Coronary artery (tissue), 2 donors: Measurements from ENCODE around the gene GMIP.

Source experiments
- DNase-seq: peaks from one replicate; pipeline ENCODE4 v3.0.0-alpha.2; 2017; ENCODE audit warnings: low spot score
- H3K27ac ChIP-seq, 2 donors: fragments of 200-600 bp; sonication (generic); one replicate each; pipeline ENCODE4 v1.5.1; 2016 to 2019
- H3K4me3 ChIP-seq: fragments of 200-600 bp; sonication (generic); 2 replicates; pipeline ENCODE4 v1.5.1; 2016; ENCODE audit warnings: mild to moderate bottlenecking, moderate library complexity
- CTCF ChIP-seq: fragments of 200-600 bp; sonication (generic); IDR thresholded peaks from one replicate; pipeline ENCODE4 v1.5.1; 2019; ENCODE audit warnings: antibody characterized with exemption

Gene GMIP

DNA sequence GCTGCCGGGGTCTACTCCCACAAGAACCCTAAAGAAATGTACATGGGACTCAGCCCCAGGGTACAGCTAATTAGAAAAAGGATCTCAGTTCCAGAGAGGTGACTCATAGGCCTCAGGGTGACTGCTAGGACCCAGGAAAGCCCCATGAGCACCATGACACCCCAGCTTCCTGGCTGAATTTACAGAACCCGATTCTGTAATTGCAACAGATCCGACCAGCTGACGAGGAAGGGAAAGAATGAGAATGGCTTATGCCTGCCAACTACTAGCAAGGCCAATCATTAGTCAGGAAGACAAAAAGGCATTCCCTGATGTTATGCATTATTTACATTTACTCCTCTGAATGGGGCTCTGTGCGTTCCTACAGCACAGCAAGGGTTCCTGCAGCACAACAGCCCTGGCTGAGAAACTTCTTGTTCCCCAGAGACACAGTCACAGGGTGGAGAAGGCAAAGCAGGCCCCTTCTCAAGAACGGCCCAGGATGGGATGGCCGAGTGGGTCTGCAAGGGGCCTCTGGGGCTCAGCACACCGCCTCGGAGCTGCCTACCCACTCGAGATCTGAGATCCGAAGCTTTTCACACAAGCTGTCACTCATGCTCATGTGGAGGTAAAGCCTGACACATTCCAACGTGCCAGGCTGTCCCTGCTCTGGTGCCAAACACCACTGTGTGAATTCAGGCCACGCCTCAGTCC is 52.2 kb downstream of the GMIP start:
- no peak for TF ChIP-seq CTCF
- Histone ChIP-seq H3K27ac (peak overlapping the region in 1 of 2 donors; percentile 41), H3K4me3 (no peak overlapping the region)
- DNase-seq: no peak

DNA sequence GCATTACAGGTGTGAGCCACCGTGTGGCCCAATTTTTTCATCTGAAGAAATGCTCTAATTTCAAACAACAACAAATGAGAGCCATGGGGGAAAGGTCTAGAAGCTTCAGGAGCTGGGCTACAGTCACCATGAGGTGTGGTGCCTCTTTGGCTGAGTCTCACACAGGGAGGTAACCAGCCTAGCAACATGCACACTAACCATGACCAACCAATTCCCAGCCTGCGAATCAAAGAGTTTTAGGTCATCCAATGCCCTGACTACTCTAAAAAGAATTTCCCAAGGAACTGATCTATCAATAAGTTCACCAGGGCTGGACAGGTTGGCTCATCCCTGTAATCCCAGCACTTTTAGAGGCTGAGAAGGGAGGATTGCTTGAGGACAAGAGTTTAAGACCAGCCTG is 54.9 kb downstream of the GMIP start:
- no peak for TF ChIP-seq CTCF
- no peak for DNase-seq
- Histone ChIP-seq H3K27ac (no peak overlapping the region), H3K4me3 (no peak overlapping the region)

DNA sequence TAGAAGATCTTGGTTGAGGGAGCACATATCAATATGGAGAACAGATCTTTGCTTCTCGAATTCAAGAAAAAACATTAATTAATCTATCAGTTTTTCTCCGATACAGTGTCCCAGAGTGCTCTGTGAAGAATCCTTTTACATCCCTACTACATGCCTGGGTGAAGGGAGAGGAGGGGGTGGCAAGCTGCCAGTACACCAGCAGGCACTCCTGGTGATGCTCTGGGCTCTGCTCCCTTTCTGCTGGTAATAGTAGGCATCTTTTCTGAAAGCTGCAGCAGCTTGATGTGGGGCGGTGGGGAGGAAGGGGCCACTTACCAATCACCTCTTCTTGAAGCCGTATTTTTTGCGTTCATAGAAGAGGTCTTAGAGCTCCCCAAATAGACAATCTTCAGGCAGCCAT is 55.7 kb downstream of the GMIP start:
- Histone ChIP-seq H3K4me3 (no peak overlapping the region), H3K27ac (no peak overlapping the region)
- no peak for DNase-seq
- TF ChIP-seq CTCF: no peak

DNA sequence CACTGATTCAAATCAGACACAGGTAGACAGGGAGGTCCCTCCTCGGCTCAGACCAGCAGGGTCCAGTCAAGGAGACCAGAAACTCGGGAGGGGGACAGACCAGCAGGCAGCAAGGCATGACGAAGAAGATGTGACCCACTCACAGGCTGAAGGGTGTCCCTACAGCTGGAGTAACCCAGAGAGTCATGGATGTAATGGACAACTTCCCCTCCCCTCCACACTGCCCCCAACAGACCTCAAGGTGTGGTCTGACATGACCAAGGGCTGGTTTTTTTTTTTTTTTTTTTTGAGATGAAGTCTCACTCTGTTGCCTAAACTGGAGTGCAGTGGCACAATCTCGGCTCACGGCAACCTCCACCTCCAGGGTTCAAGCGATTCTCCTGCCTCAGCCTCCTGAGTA is 59.1 kb downstream of the GMIP start:
- DNase-seq: no peak
- no peak for TF ChIP-seq CTCF
- Histone ChIP-seq H3K27ac (no peak overlapping the region), H3K4me3 (no peak overlapping the region)

GRCh38 chr19:19582471-19582870 is 61.0 kb downstream of the GMIP start:
- TF ChIP-seq CTCF: no peak
- Histone ChIP-seq H3K27ac (no peak overlapping the region), H3K4me3 (no peak overlapping the region)
- DNase-seq: no peak

DNA sequence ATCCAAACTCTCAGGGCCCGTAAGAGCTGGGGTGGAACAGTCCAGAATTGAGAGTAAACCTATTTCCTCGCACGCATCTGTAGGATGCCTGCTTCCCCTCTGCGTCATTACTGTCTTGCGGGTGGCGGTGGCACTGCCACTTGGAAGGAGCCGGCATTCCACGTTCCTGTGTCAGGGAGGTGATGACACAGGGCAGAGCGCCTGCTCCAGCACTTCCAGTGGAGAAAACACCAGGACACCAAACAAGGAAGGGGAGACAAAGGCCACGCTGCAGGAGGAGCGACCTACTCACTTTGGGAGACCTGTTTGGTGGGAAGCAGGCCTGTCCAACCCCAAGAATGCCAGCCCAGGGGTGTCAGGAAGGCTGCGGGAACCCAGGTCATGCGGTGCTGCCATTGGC is 62.1 kb downstream of the GMIP start:
- DNase-seq: no peak
- no peak for TF ChIP-seq CTCF
- no peak overlapping the region for H3K4me3 ChIP-seq
- no peak overlapping the region for H3K27ac ChIP-seq

DNA sequence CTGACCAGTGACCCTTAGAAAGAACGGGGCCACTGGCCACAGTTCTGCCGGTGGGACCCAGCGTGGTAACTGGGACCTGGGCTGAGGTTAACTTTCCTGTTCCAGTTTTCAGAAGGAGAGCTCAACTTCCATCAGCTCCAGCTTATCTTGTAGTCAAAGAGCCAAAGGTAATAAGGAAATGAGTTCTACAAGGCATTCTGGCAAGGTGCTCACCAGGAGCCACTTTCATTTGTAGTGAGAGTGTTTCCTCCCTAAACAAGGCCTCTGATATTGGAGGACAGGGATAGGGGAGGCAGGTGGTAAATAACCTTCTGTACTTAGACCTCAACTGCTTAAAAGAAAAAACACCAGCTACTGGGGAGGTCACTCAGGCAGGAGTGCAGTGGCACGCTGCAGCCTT is 63.0 kb downstream of the GMIP start:
- Histone ChIP-seq H3K27ac (no peak overlapping the region), H3K4me3 (no peak overlapping the region)
- TF ChIP-seq CTCF: no peak
- no peak for DNase-seq
